Jurkat, Clone E6-1 (cell line): ENCODE data around the gene ENDOU.

Source experiments
- DNase-seq: peaks from one replicate; pipeline ENCODE4 v3.0.0-alpha.2; 2011; ENCODE audit warnings: low read depth, low spot score
- H3K4me3 ChIP-seq: 2 replicates; pipeline ENCODE4 v1.5.1; 2011; ENCODE audit warnings: mild to moderate bottlenecking, low read length, control low read depth, moderate library complexity

The ENDOU gene

DNA sequence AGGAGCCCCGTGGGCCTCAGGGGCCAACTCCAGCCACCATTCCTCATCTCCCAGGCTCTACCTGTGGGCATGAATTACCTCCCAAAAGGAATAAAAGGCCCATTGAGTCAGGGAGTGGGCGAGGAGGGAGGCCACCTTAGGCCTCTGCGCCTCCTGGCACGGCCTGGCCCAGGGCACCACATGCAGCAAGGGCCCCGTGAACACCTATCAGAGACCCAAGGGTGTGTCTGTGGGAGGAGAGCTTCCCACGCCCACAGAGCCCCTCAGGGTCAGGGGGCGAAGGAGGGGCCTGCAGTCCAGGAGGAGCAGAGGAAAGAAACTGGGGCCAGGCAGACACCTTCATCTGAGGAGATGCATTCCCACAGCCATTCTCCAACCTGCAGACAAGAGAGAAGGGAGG is 21.2 kb upstream of the ENDOU start:
- DNase-seq, result no peak
- H3K4me3 ChIP-seq, result no peak overlapping the region

DNA sequence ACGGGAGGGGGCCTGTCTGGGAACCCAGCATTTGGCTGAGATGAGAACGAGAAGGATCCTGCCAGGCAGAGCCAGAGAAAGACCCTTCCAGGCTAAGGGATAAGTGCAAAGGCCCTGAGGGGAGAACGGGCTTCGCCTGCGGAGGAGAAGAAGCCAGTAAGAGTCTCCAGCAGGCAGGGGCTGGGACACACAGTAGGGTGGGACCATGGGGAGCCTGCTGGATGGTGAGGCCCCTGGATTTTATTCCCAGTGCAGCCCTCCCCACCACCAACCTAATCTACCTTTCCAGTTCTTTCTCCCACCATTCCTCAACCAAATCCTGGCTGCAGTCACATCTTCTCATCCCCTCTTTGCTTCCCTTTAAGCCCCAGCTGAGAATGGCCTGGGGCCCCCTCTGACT is 20.8 kb upstream of the ENDOU start:
- DNase-seq, result no peak
- H3K4me3 ChIP-seq, result no peak overlapping the region

DNA sequence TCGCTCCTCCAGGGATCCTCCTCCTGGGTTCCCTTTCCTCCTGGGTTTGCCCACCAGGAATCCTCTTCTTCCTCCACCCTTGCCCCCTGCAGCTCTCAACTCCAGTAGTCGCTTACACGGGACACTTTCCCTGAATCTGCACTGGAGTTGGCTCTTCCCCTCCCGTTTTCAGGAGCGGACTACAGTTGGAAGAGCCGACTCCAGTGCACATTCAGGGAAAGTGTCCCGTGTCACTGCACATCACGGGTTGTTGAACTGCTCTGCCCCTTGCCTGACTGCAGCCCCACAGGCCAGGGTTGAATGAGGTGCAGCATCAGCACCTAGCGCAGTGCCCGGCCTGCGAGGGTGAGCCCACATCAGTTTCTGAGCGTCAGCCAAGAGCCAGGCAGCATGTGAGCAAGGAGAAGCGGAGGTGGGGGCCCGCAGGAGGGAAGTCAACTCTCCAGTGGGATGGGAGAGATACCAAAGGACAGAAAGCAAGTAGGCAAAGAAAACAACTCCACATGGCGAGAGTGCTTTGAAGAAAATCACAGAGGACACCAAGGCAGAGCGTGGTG is 20.3 kb upstream of the ENDOU start:
- H3K4me3 ChIP-seq, result no peak overlapping the region
- no peak for DNase-seq

DNA sequence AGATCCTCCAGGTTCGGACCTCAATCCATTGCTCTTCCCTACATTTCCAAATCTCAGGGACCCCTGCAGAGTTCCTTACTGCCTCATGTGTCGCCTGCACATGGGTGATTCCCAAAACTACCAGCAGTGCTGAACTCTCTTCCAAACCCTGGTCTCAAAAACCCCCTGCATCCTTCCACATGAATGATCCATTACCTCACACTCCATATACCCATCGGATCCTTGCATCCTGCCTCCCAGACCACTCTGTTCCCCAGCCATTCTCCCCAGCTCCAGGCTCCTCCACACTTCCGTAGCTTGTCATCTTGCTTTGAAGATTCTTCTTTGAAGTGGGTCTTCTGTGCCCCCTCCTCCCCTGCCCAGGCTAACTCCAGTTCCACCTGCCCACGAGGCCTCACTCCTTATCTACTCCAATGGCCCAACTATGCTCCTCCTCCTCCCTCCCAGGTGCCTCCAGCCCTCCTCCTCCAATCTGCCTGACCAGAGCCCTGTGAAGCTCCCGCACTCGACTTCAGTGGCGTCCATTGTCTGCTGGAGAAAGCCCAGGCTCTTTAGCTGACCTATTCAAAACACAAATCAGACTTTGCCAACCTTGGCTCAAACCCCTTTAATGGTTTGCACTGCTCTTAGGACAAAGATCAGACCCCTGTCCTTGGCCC is 19.6 kb upstream of the ENDOU start:
- DNase-seq, result no peak

DNA sequence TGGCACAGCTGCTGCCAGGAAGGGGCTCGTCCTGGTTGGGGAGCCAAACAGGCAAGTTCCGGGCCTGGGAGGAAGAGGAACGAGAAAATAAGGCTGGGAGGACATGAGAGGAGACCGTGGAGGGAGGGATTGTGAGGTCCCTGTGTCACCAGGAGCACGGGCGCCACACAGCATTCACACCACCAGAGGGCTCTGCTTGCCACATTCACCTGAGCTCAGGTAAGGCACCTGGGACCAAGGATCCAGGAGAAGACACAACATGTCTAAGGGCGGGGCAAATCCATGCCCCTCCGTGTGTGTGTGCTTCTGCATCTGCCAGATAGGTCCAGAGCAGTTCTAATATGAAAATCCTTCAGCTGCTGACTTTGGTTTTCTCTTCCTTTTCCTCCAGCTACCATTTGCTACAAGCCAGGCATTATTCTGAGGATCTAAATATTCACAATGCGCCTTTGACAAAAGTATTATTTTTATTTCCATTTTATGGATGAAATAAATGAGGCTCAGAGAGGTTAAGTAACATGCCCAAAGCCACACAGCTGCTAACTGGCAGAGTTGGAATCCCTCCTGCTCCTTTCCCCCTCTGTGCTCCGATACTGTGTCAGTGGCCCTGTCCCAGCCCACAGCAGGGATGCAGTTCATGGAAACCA is 18.8 kb upstream of the ENDOU start:
- no peak overlapping the region for H3K4me3 ChIP-seq
- DNase-seq, result no peak

More for the DNA sequence above, 19.6 kb upstream of the ENDOU start:
- H3K4me3 ChIP-seq, result no peak overlapping the region

DNA sequence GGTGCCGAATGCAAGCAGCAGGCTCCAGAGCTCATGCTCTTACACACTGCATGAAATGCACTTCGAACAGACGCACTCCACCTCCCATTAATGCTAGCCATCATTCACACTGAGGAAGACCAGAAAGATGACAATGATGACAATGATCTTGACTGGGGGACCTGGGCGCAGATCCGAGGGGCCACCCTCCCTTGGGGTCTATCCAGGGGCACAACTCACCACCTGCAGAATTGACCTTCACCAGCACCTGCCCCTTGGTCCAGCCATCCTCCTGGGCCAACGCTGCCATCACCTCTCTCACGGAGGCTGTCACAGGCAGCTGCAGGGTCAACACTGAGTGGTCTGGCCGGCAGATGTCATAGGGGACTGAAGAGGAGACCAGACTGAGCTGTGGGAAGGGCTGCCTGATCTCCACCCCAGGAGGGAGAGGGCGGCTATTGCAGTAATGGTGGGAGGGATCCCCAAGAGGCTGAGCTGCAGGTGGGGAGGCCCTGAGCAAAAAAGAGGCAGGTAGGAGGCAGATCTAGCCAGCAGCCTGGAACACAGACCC is 18.1 kb upstream of the ENDOU start:
- H3K4me3 ChIP-seq, result no peak overlapping the region
- no peak for DNase-seq

DNA sequence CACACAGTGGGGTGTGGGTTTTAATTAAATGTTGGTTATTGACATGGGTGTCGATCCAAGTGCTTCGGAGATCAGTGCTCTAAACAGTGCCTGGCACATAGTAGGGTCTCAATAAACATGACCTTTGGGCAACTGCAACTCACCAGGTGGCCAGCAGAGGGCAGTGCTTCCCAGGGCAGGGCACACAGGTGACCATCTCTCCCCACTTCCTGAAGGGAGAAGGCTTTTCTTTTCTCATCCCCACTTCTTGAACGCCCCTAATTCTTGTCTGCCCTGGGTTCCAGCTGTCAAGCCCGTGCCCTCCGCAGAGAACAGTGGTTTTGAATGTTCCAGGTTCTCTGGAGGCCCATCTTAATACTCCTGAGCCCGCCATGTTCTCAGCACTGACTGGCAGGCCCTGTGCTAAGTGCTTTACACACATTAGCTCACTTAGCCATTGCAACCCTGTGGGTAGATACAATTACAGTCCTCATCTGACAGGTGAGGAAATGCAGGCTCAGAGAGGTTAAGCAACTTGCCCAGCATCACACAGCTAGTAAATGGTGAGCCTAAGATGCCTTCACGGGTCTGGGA is 17.0 kb upstream of the ENDOU start:
- no peak overlapping the region for H3K4me3 ChIP-seq
- peak; percentile 42 for DNase-seq

DNA sequence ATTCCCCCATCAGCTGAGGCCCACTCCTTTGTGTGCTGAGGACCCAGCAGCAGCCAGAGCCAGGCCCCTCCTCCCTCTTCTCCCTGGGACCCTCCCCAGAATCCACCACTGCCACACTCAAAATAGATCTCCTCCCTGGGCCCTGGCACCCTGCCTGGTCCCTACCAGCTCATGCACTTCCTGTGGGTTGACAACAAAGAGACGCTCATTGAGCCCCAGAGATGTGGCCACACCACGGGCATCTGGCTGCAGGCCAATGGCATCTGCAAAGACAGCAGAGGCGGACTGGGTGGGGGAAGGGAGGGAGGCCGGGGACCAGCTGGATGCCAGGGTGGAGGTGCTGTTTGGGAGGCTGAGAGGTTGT is 16.0 kb upstream of the ENDOU start:
- peak; percentile 85 for DNase-seq
- H3K4me3 ChIP-seq, result no peak overlapping the region

DNA sequence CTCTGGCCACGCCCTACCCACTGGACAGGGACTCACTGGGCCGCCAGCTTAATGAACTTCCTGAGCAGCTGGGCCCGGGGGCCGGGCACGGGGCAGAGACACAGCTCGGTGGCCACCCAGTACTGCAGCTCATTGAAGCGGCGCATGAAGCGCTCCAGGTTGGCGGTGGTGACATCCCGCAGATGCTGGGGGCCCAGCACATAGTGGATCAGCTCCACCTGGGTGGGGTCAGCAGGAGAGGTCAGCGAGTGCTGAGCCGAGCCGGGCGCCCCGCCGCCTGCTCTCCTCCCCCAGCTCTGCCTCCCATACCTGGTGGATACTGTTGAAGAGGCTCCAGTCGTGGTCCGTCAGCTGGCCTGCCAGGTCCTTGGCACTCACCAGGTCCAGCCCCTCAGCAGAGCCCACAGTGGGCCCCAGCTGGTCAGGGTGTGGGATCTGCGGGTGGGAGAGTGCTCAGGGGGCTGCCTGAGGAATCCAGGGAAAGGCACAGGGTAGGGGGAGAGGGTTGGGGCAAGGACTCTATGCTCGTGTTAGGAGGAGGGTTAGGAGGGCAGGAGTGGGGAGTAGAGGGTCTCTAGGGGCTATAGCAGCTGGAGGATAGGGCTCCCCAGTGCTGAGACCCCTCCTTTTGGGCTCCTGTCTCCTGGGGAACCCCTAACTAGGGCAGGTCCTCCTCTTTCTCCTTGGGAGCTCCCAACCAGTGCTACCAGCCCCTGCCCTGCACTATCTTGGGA is 15.5 kb upstream of the ENDOU start:
- no peak overlapping the region for H3K4me3 ChIP-seq
- DNase-seq, result no peak

DNA sequence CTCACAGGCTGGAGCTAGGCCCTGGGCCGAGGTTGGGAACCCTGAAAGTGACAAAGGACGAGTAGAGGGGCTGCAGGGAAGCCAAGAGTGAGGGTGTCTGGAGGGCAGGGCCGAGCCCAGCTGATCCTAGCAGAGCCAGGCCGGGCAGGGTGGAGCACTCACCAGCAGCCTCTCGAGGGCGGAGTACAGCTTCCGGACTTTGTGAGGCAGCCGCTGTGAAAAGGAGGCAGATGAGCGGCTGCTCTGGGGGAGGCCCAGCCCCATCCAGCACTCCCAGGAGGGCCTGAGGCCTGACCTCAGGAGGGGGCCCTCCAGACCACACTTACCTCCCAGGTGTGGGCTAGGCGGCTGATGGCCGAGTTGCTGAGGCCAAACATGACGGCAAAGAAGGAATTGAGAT is 14.7 kb upstream of the ENDOU start:
- no peak for DNase-seq
- no peak overlapping the region for H3K4me3 ChIP-seq

DNA sequence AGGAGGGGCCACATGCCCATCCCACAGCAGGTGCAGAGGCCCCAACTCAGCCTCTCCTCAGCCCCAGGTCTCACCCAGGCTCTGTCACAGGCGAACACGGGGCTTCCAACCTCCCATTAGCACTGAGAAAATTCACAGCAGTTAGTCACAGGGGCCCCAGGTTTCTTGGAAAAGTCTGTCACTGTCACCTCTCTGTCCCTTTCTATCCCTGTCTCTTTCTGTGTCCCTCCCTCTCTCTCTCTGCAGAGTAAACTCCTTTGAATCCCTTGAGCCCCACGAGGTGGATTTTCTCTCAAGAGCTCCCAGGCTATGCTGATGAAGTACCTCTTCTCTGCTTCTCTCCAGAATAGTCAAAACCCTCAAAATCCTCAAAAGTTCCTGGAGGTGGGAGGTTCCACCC is 14.0 kb upstream of the ENDOU start:
- no peak overlapping the region for H3K4me3 ChIP-seq
- DNase-seq, result no peak

DNA sequence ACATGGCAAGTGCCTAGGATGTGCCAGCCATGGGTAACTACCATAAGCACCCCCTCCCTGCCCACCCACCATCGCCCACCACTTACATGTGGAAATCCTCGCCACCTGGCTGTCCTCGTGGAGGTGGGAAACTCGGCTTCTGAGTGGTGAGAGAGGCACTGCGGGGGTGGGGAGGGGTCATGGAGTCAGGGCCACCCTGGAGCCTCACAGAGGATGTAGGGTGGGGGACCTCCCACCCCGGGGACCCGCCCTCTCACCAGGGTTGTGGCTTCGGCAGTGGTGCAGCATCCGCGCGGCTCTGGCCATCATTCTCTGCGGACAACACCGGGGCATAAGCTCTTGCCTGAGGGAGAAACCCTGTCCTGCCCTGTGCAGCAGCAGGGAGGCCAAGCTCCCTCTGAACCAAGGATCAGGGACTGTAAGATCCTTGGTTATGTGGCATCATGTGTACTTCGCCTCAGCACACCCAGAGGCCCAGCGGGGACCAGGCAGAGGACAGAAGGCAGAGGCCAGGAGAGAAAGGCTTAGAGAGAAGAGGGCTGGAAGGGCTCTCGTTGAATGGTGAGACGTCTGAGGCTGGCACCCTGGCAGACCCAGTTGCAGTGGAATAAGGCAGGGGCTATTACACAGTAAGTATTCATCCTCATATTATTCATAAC is 12.8 kb upstream of the ENDOU start:
- H3K4me3 ChIP-seq, result no peak overlapping the region
- DNase-seq, result no peak

DNA sequence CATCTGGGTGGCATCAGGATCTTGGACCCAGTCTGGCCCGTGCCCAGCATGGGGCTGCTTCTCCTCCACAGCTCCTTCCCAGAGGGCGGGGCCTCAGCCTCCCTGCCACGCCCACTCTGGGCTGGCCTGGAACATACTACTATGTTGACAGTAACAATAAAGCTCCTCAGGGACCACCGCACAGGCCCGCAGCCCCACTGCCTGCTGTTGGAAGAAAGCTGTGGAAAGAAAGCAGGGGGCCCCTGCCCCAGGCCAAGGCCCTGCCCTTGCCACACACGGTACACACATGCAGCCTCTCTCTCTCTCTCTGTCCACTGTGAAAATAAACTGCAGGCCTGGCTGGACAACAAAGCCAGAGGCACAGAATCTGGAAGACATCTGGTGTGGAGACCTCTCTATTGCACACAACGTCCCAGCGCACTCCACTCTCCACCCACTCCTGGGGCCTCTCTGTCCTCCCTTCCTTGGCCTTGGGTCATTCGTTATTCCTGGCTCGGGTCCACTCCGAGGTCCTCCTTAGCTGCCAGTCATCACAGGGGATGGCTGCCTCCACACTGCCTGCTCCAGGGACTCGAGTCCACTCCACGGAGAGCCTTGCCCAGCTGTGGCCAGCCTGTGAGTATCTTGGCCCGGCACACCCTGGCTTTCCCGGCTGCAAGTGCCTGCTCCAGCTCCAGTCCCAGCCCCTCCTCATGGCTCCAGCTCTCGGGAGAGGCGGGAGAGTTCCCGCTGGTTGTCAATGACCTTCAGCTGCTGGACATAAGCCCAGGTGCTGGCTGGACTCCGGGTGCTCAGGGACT is 11.8 kb upstream of the ENDOU start:
- H3K4me3 ChIP-seq, result no peak overlapping the region
- DNase-seq, result no peak

DNA sequence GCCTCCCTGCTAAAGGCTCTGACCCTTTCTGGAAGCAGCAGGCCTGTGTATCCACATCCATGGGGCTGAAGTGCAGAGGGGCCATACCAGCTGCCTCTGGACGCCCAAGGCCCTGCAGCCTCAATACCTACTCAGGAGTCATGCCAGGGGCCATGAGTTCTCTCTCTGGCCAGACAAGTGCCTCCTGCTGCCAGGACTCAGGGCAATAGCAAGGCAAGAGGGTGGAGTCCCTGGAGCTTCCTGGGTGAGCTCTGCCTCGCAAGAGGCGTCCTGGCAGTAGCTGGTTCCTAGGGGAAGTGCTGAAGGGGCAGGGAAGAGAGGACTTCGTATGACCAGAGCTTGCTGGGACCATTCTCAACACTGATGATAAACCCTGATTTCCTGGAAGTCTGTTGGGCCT is 10.9 kb upstream of the ENDOU start:
- no peak overlapping the region for H3K4me3 ChIP-seq
- DNase-seq, result no peak

DNA sequence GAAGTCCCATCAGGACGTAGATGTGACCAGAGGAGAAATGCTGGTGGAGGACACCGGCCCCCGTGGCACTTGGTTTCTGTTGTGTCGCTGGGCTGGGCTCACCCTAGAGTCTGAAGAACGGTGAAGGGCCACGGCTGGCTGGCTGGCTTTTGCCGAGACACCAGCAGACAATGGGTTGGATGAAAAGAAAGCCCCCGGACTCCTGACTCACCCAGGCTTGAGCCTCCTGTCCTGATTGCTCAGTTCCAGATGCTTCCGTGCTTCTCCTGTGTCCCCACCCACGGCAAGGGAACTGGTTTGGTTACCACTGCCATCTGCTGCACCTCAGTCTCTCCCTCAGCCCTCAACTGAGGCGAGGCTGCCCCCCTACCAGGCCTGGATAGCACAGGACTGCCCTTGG is 10.4 kb upstream of the ENDOU start:
- H3K4me3 ChIP-seq, result no peak overlapping the region

DNA sequence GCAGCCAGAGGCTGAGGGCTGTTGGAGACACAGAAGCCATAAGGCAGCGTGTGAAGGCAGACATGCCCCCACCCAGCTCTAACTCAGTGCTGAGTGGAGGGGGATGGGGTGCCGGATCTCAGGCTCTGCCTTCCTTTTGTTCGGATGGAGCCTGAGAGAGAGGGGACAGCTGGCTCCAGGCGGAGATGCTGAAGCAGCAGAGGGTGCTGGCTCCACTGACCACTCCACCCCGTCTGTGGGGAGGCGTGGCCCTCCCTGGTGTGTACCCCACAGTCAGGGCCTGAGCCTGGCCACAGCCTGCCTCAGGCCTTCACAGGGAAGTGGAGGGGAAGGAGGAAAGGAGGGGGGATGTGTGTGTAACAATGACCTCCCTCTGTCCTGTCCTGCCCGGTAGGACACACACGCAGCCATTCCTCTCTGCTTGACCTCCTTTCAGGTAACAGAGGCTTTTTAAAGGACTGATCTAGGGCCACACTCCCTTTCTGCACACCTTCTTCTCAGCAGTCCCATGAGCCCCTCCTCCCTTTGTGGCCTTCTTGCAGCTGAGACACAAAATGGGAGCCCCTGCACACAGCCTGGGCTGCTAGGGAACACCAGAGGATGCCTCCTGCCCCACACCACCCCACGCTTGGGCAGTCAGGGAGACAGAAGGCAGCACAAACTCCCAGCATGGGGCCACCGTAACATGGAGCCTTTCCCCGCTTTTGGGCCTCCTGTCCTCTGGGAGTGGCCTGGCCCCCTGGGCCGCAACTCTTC is 9.6 kb upstream of the ENDOU start:
- no peak overlapping the region for H3K4me3 ChIP-seq
- no peak for DNase-seq

More for the DNA sequence above, 10.4 kb upstream of the ENDOU start:
- no peak for DNase-seq

DNA sequence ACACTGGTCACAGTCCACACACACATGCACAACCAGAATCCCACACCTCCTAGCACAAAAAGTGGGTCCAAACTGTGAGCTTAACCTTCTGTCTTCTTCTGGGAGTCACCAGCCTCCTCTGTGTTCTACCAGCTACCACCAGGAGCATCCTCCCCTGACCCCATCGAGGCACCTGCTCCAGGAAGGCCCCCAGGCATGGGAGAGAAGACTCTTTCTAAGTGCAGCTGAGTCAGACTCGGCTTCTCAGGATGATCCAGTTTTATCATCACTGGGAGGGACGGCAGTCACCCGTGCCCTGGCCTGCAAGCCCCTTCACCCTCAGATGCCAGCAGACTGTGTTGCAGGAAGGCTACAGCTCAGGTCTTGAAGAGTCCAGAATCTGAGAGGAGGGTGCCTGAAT is 7.9 kb upstream of the ENDOU start:
- no peak overlapping the region for H3K4me3 ChIP-seq
- DNase-seq, result no peak

DNA sequence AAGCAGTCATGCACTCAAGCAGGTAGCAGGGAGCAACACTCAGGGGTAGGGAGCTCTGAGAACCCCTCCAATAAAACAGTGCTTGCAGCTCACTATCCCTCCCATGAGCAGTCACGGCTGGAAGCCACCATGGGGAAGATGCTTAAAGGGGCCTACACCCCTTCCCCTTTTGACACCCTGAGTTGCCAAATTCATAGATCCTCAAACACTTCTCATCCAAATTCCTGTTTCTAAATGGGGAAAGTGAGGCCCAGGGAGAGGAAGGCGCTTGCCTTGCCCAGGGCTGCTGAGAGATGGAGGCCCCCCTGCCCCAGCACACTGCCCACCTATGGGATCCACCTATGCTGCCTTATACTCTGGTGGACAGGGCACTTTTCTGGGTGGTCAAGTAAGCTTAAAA is 7.2 kb upstream of the ENDOU start:
- H3K4me3 ChIP-seq, result no peak overlapping the region
- DNase-seq, result no peak
